ENCODE results near the gene NKX2-8. TPM values are rescaled to one million over a fixed set of nuclear protein-coding genes. Genes with fewer than 3 reads are reported as not detected.

Gene NKX2-8
- total and polyA plus RNA-seq, 2 of the 13 experiments (the other 11 are each of a cell fraction or from before 2014, with no cell fraction given) = not detected

GRCh38 chr14:36627981-36628380 lies 45.6 kb upstream of the NKX2-8 start:
- DNase-seq (ENCODE audit: low spot score) (no peak), FAIRE-seq (no peak), ATAC-seq (peak; percentile 52; the same call in 2 of the 3 replicates)
- no peak overlapping the region for H3K9ac ChIP-seq (ENCODE audit: insufficient read depth, low read depth, low read length)
- no TSS peak for BruUV-seq (replicated peaks)
- H4K20me1 ChIP-seq (ENCODE audit: insufficient read depth, low read length) = no peaks in the 10 kb centered on the region
- in situ Hi-C loops (cut with HindIII; ENCODE audit: extremely low pct_ligation_motif_present, low pct_unique_long_range_greater_than_20kb) = no loop called here
- H3K27ac ChIP-seq (ENCODE audit: extremely low read length, insufficient read depth, low read length) = no peak overlapping the region
- intact Hi-C loops (cut with micrococcal nuclease; ENCODE audit: unreplicated experiment) = no loop called here
- H3K36me3 ChIP-seq (replicated peaks in 1 of 2; ENCODE audit: control insufficient read depth in 1 of 2, insufficient read depth in 2 of 2, low read length in 2 of 2) = no peaks in the 10 kb centered on the region
- 17% methylated on average over 3 of the region's 3 CpGs for WGBS (ENCODE audit: low lambda C conversion rate)
- no peaks in the 10 kb centered on the region for H3K9me3 ChIP-seq (ENCODE audit: low read length)
- CTCF ChIA-PET (ENCODE audit: low intra/inter-chr PET ratio, low total read pairs) = no interaction called here
- no peaks in the 10 kb centered on the region for H3K27me3 ChIP-seq (ENCODE audit: control insufficient read depth in 1 of 2, insufficient read depth in 2 of 2, low read length in 2 of 2)
- peaks cover 13% of the 10 kb centered on the region for H3K4me1 ChIP-seq (ENCODE audit: insufficient read depth, low read length)
- H2AFZ ChIP-seq (ENCODE audit: low read length) = no peak overlapping the region
- H3K4me3 ChIP-seq (replicated peaks in 1 of 3; ENCODE audit: insufficient read depth in 1 of 3, low read depth in 2 of 3, low read length in 3 of 3) = no peak overlapping the region
- POLR2A ChIA-PET = no interaction called here
- TF ChIP-seq PHF21A (CRISPR knock-in tag; IDR thresholded peaks at IDR 0.05) (no peak), SP5 (CRISPR knock-in tag; IDR thresholded peaks at IDR 0.05; ENCODE audit: borderline replicate concordance, low read depth) (no peak), ZNF841 (CRISPR knock-in tag; IDR thresholded peaks at IDR 0.05; ENCODE audit: borderline replicate concordance) (no peak), SAP130 (CRISPR knock-in tag; IDR thresholded peaks at IDR 0.05; ENCODE audit: low read depth) (no peak), ZNF205 (CRISPR knock-in tag; IDR thresholded peaks at IDR 0.05) (no peak), FOXK1 (CRISPR knock-in tag; IDR thresholded peaks at IDR 0.05; ENCODE audit: borderline replicate concordance, low read depth) (no peak), ZNF530 (CRISPR knock-in tag; IDR thresholded peaks at IDR 0.05; ENCODE audit: low read depth) (no peak), NFE2 (CRISPR knock-in tag; IDR thresholded peaks at IDR 0.05) (no peak)
- H3K4me2 ChIP-seq (ENCODE audit: low read depth, low read length) = no peak overlapping the region
- H3K79me2 ChIP-seq (ENCODE audit: insufficient read depth, low read length) = no peaks in the 10 kb centered on the region

GRCh38 chr14:36626151-36626550 lies 43.7 kb upstream of the NKX2-8 start:
- POLR2A ChIA-PET = no interaction called here
- intact Hi-C loops (cut with micrococcal nuclease; ENCODE audit: unreplicated experiment) = no loop called here

More at GRCh38 chr14:36626151-36626550, 43.7 kb upstream of the NKX2-8 start:
- no TSS peak for BruUV-seq (replicated peaks)
- H3K4me3 ChIP-seq (replicated peaks in 1 of 3; ENCODE audit: insufficient read depth in 1 of 3, low read depth in 2 of 3, low read length in 3 of 3) = no peak overlapping the region
- in situ Hi-C loops (cut with HindIII; ENCODE audit: extremely low pct_ligation_motif_present, low pct_unique_long_range_greater_than_20kb) = no loop called here
- peaks cover 9% of the 10 kb centered on the region for H3K9me3 ChIP-seq (ENCODE audit: low read length)
- DNase-seq (ENCODE audit: low spot score) (no peak), ATAC-seq (peak; percentile 21; the same call in 2 of the 3 replicates), FAIRE-seq (no peak)
- WGBS (ENCODE audit: low lambda C conversion rate) = 48% methylated on average over 4 of the region's 4 CpGs
- H4K20me1 ChIP-seq (ENCODE audit: insufficient read depth, low read length) = no peaks in the 10 kb centered on the region
- H3K36me3 ChIP-seq (replicated peaks in 1 of 2; ENCODE audit: control insufficient read depth in 1 of 2, insufficient read depth in 2 of 2, low read length in 2 of 2) = no peaks in the 10 kb centered on the region
- peaks cover 13% of the 10 kb centered on the region for H3K4me1 ChIP-seq (ENCODE audit: insufficient read depth, low read length)
- no peak overlapping the region for H2AFZ ChIP-seq (ENCODE audit: low read length)
- no peak overlapping the region for H3K4me2 ChIP-seq (ENCODE audit: low read depth, low read length)
- no peaks in the 10 kb centered on the region for H3K27me3 ChIP-seq (ENCODE audit: control insufficient read depth in 1 of 2, insufficient read depth in 2 of 2, low read length in 2 of 2)
- CTCF ChIA-PET (ENCODE audit: low intra/inter-chr PET ratio, low total read pairs) = no interaction called here
- TF ChIP-seq ATF7 (IDR thresholded peaks at IDR 0.05) = no peak
- TF ChIP-seq ATF7 (CRISPR knock-in tag; IDR thresholded peaks at IDR 0.05) = no peak
- TF ChIP-seq BCL6 (CRISPR knock-in tag; IDR thresholded peaks at IDR 0.05) = no peak
- TF ChIP-seq ZMAT5 (CRISPR knock-in tag; IDR thresholded peaks at IDR 0.05; ENCODE audit: borderline replicate concordance, low read depth) = no peak
- TF ChIP-seq ZBTB46 (CRISPR knock-in tag; IDR thresholded peaks at IDR 0.05; ENCODE audit: borderline replicate concordance) = no peak
- no peak for TF ChIP-seq ZNF446 (CRISPR knock-in tag; IDR thresholded peaks at IDR 0.05)
- TF ChIP-seq ZSCAN9 (CRISPR knock-in tag; IDR thresholded peaks at IDR 0.05; ENCODE audit: borderline replicate concordance) = no peak
- no peak for TF ChIP-seq DNMT3B (CRISPR knock-in tag; conservative IDR thresholded peaks at IDR 0.05)
- no peak for TF ChIP-seq CREB1 (IDR thresholded peaks at IDR 0.05)
- no peak for TF ChIP-seq CREB1 (CRISPR knock-in tag; IDR thresholded peaks at IDR 0.05)
- TF ChIP-seq MIER2 (CRISPR knock-in tag; IDR thresholded peaks at IDR 0.05) = no peak
- H3K79me2 ChIP-seq (ENCODE audit: insufficient read depth, low read length) = no peaks in the 10 kb centered on the region
- H3K27ac ChIP-seq (ENCODE audit: extremely low read length, insufficient read depth, low read length) = no peak overlapping the region
- H3K9ac ChIP-seq (ENCODE audit: insufficient read depth, low read depth, low read length) = no peak overlapping the region
